Smooth muscle cell (in vitro differentiated cells): ENCODE data around the gene PCDH9. TPM values are rescaled to one million over a fixed set of nuclear protein-coding genes. Genes with fewer than 3 reads are reported as not detected.
A peak's percentile ranks its signal among the peaks of the same experiment; 100 is the strongest.

Source experiments
- DNase-seq: peaks from one replicate; lab custom pipeline; 2025; ENCODE audit not compliant: unreplicated experiment; lab: John Stamatoyannopoulos, UW
- H2AFZ ChIP-seq: fragments of 200-600 bp; sonication (generic); 2 replicates; pipeline ENCODE4 v1.6.0; 2016; ENCODE audit warnings: antibody characterized with exemption, low read depth, mild to moderate bottlenecking
- H3F3A ChIP-seq: fragments of 200-600 bp; sonication (generic); 2 replicates; pipeline ENCODE4 v1.6.0; 2017; ENCODE audit warnings: antibody characterized with exemption, low read depth
- H3K27ac ChIP-seq: fragments of 200-600 bp; sonication (generic); 2 replicates; pipeline ENCODE4 v1.5.1; 2016; ENCODE audit warnings: low read depth, mild to moderate bottlenecking
- H3K27me3 ChIP-seq: fragments of 200-600 bp; sonication (generic); 2 replicates; pipeline ENCODE4 v1.6.1; 2016; ENCODE audit warnings: low read depth, mild to moderate bottlenecking
- H3K36me3 ChIP-seq: fragments of 200-600 bp; sonication (generic); 2 replicates; pipeline ENCODE4 v1.5.1; 2016; ENCODE audit warnings: low read depth
- H3K4me1 ChIP-seq: fragments of 200-600 bp; sonication (generic); 2 replicates; pipeline ENCODE4 v1.5.1; 2016; ENCODE audit warnings: low read depth
- H3K4me2 ChIP-seq: fragments of 200-600 bp; sonication (generic); 2 replicates; pipeline ENCODE4 v1.6.0; 2016; ENCODE audit warnings: mild to moderate bottlenecking
- H3K4me3 ChIP-seq: fragments of 200-600 bp; sonication (generic); 2 replicates; pipeline ENCODE4 v1.5.1; 2016; ENCODE audit warnings: mild to moderate bottlenecking
- H3K79me2 ChIP-seq: fragments of 200-600 bp; sonication (generic); 2 replicates; pipeline ENCODE4 v1.6.0; 2016; ENCODE audit warnings: low read depth, mild to moderate bottlenecking
- H3K9ac ChIP-seq: fragments of 200-600 bp; sonication (generic); 2 replicates; pipeline ENCODE4 v1.6.0; 2016; ENCODE audit warnings: low read depth
- H3K9me3 ChIP-seq: fragments of 200-600 bp; sonication (generic); replicated peaks from 2 replicates; pipeline ENCODE4 v1.5.1; 2016; ENCODE audit warnings: low read depth
- H4K20me1 ChIP-seq: fragments of 200-600 bp; sonication (generic); 2 replicates; pipeline ENCODE4 v1.6.0; 2016; ENCODE audit warnings: low read depth
- CTCF ChIP-seq: fragments of 200-600 bp; sonication (generic); IDR thresholded peaks from 2 replicates; pipeline ENCODE4 v1.5.1; 2017; ENCODE audit warnings: borderline replicate concordance, mild to moderate bottlenecking, antibody characterized with exemption; ENCODE audit not compliant: insufficient read depth, poor library complexity, severe bottlenecking
- WGBS: methylation state at CpG from one replicate; pipeline ENCODE4 v1.1.7; 2016; ENCODE audit warnings: low lambda C conversion rate; 5-methylcytosine and 5-hydroxymethylcytosine counted together
- polyA plus RNA-seq: library from polyadenylated mRNA; unstranded; fragments of >200 nt; fragmentation: Nextera tagmentation; extraction: Ambion mirVana; gene quantifications from 2 replicates; pipeline ENCODE4 v1.2.1, GENCODE V29; 2016
- total RNA-seq: library from RNA; depleted of rRNA; stranded (reverse); fragments of >200 nt; gene quantifications from 2 replicates; pipeline ENCODE4 v1.2.3, GENCODE V29; 2014

PCDH9 gene
- total and polyA plus RNA-seq, 2 experiments from 2014 or later: 0.65 to 1.9 TPM

DNA sequence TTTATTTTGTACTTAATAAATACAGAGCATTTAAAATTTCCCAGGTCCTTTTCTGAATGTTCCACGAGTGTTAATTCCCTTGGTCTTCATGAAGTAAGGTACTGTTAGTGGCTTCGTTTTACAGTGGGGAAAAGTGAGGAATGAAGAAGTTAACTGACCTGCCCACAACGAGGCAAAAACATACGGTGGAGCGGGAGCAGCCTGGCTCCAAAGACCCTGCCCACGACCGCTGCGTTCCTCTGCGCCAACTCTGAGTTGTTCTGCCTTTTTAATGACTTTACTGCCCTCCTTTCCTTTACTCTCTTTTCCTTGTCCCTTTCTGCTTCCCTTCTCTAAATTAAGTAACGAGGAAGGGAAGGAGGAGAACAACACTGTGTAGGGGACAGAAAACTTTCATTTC, 392.9 kb downstream of the PCDH9 start:
- H3F3A ChIP-seq: no peaks in the 10 kb centered on the region
- H3K36me3 ChIP-seq: no peaks in the 10 kb centered on the region
- H3K27ac ChIP-seq: no peak overlapping the region
- no peak overlapping the region for H3K4me2 ChIP-seq
- H3K27me3 ChIP-seq: no peaks in the 10 kb centered on the region
- no peaks in the 10 kb centered on the region for H3K79me2 ChIP-seq
- TF ChIP-seq CTCF: no peak
- no peaks in the 10 kb centered on the region for H3K4me1 ChIP-seq
- no peak overlapping the region for H3K4me3 ChIP-seq
- no peak for DNase-seq
- 86% methylated on average over 10 of the region's 10 CpGs for WGBS
- H3K9me3 ChIP-seq: no peaks in the 10 kb centered on the region
- H3K9ac ChIP-seq: no peak overlapping the region
- no peaks in the 10 kb centered on the region for H4K20me1 ChIP-seq
- peak overlapping the region; percentile 31 for H2AFZ ChIP-seq

DNA sequence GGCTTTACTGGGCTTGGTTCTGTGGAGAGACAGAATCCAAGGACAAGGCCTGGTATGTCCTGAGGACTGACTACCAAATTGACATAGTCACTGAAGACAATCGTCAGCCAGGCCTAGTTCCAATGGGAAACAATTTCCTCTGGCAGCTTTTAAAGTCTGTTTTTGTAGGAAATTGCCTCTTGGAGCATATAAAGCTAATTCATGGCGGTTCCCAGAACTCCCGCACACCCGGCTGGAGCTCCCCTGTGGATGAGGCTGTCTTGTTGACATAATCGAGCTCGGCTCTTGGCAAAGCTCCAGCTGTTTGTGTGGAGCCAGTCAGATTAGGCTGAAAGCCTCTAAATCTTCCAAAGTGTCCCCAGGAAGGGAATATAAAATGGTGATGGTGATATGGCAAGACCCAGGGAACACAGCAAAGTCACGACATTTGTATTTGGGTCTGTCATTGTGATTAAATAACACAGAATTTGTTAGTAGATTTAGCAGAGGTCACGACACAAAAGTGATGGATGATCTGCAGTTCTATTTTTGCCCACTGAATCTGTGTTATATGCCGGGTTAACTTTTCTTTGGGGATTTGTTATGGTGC, 395.0 kb downstream of the PCDH9 start:
- no peak overlapping the region for H3K9ac ChIP-seq
- H3K27ac ChIP-seq: peak overlapping the region; percentile 14
- WGBS: 24% methylated on average over 9 of the region's 9 CpGs
- peak overlapping the region; percentile 95 for H2AFZ ChIP-seq
- H3K4me2 ChIP-seq: peak overlapping the region; percentile 42
- H3K9me3 ChIP-seq: no peaks in the 10 kb centered on the region
- no peaks in the 10 kb centered on the region for H3K79me2 ChIP-seq
- no peaks in the 10 kb centered on the region for H3K4me1 ChIP-seq
- no peaks in the 10 kb centered on the region for H3K36me3 ChIP-seq
- H4K20me1 ChIP-seq: no peaks in the 10 kb centered on the region
- no peaks in the 10 kb centered on the region for H3K27me3 ChIP-seq
- H3K4me3 ChIP-seq: no peak overlapping the region
- no peaks in the 10 kb centered on the region for H3F3A ChIP-seq
- peak; percentile 14 for DNase-seq
- no peak for TF ChIP-seq CTCF

GRCh38 chr13:66830940-66831716, 399.0 kb downstream of the PCDH9 start:
- no peak for TF ChIP-seq CTCF
- no peak overlapping the region for H3K9ac ChIP-seq
- no peaks in the 10 kb centered on the region for H3K27me3 ChIP-seq
- H3K36me3 ChIP-seq: no peaks in the 10 kb centered on the region
- no peak overlapping the region for H3K27ac ChIP-seq
- H4K20me1 ChIP-seq: no peaks in the 10 kb centered on the region
- no peaks in the 10 kb centered on the region for H3K79me2 ChIP-seq
- no peaks in the 10 kb centered on the region for H3F3A ChIP-seq
- H3K4me2 ChIP-seq: no peak overlapping the region
- H2AFZ ChIP-seq: no peak overlapping the region
- DNase-seq: no peak
- 68% methylated on average over 2 of the region's 2 CpGs for WGBS
- no peaks in the 10 kb centered on the region for H3K9me3 ChIP-seq
- no peak overlapping the region for H3K4me3 ChIP-seq
- no peaks in the 10 kb centered on the region for H3K4me1 ChIP-seq
